Measurements from ENCODE around the gene DNAJC15.

DNAJC15 gene

GRCh38 chr13:43127103-43127798 lies 103.9 kb downstream of the DNAJC15 start:
- no peak for DNase-seq (ENCODE audit: low read depth in 2 of 2)

GRCh38 chr13:43127827-43128226 lies 104.4 kb downstream of the DNAJC15 start:
- DNase-seq (ENCODE audit: low read depth in 2 of 2) = no peak

GRCh38 chr13:43128504-43128961 lies 105.1 kb downstream of the DNAJC15 start:
- no peak for DNase-seq (ENCODE audit: low read depth in 2 of 2)

- DNase-seq (ENCODE audit: low read depth in 2 of 2) = no peak
Measured at GRCh38 chr13:43129066-43129465, 105.7 kb downstream of the DNAJC15 start.

- no peak for DNase-seq (ENCODE audit: low read depth in 2 of 2)
Measured at GRCh38 chr13:43129511-43130110, 106.2 kb downstream of the DNAJC15 start.

GRCh38 chr13:43132257-43132656 lies 108.9 kb downstream of the DNAJC15 start:
- no peak for DNase-seq (ENCODE audit: low read depth in 2 of 2)

DNA sequence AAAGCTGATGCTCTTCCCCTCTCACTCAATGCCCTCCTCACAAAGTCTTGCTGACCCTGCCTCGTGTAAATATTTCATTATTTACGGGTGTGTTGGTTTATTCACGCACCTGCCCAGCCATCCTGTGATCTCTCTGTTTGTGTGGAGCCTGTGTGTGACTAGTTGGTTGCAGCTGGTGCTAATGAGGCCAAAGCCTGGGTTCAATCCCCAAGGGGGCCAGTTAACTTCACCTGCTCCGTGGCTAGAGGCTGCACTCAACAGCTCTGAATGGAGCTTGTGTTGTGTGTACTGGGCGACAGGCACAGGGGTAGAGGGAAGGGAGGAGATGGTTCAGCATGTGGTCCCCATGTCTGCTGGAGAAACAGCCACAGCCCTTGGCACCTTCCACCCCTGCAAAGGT lies 109.5 kb downstream of the DNAJC15 start:
- DNase-seq (ENCODE audit: low read depth in 2 of 2) = no peak

GRCh38 chr13:43133792-43134191 lies 110.4 kb downstream of the DNAJC15 start:
- no peak for DNase-seq (ENCODE audit: low read depth in 2 of 2)

DNA sequence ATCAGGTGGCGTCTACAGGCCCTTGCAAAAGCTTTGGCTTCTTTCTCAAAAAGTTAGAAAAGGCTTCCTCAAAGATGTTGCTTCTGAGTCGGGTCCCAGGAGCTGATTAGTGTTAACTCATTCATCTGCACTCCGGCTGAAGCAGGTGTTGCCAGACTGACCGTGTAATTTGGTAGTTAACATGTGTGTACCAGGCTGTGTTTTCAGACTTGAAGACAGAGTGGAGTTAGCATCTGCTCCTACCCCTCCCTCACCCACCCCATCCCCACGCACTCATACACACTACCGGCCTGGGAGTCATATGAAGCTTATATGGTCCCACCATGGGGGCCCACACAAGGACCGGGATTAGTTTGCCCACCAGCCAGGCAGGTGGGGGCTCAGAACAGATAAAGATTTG lies 111.5 kb downstream of the DNAJC15 start:
- DNase-seq (ENCODE audit: low read depth in 2 of 2) = no peak

DNA sequence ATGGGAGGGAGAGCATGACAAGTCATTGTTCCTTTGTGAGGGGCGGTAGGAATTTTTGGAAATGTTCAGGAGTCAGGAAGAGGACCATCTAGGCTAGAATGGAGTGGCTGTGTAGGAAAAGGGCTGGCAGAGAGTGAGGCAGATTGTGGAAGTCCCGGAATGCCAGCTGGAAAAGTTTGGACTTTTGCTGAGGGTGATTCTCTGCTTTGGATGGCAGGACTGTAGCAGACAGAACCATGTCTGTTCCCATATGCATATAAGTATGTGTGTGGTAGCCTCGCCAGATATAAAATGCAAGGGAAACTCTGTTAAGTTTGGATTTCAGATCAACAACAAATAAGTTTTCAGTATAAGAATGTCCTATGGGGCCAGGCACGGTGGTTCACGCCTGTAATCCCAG lies 112.1 kb downstream of the DNAJC15 start:
- no peak for DNase-seq (ENCODE audit: low read depth in 2 of 2)

DNA sequence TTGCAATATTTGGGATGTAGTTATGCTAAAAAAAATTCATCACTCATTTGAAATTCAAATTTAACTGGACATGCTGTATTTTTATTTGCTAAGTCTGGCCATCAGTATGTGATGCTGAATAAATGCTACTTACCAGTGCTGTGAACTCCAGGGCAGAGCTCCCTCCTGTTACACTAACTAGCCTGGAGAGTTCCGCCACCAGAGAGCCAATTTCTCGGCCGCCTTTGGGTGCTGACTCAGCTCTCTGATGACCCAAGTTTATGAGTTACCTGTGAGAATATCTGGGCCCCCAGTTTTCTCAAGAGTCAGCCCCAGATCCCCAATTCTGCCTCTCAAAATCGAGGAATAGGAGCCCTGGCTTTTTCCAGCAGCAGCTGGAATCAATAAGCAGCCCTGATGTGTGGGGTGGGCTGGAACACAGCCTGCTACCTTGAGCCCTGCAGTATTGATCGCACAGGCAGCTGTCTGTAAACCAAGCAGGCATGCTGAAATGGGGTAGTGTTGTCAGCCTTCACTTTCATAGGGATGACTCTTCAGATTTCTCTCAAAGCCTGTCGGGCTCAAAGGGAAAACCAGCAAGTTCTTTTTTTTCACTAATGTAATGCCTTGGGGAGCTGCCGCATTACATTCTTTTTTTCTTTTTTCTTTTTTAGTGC lies 113.7 kb downstream of the DNAJC15 start:
- DNase-seq (ENCODE audit: low read depth in 2 of 2) = no peak

DNA sequence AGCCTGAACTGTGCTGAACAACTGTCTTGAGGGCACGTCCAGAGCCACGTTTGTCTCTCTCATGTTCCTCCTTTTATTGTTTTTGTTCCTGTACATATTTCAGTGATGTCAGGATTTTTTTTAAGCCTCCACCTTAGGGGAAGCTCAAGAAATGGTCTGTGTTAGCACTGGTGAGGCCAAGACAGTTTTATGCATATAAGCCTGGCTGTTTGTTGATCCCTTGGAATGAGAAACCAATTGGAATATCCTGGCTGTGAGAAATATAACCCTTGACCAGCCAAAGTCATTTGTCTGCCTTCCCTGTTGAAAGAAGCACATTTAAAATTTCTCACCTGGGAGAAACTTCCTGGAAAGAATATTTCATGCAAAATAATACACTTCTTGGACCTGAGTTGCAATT lies 115.8 kb downstream of the DNAJC15 start:
- DNase-seq (ENCODE audit: low read depth in 2 of 2) = no peak

- no peak for DNase-seq (ENCODE audit: low read depth in 2 of 2)
Measured at GRCh38 chr13:43139921-43140320, 116.5 kb downstream of the DNAJC15 start.

DNA sequence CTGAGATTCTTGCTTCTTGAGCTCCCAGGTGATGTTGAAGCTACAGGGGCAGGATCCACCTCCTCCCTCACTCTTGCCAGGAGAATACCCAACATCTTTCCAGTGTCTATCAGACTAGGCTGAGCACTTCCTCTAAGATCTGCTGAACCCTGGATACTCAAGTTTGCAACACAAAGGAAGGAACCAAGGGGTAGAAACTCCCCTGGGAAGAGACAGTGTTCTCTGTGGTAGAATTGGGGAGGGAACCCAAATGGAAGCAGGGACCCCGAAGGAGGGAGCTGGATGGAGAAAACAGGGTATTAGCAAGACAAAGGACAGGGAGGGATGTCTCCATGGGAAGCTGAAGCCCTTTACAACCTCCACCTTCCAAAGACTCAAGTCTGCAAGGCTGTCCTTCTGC lies 117.6 kb downstream of the DNAJC15 start:
- DNase-seq (ENCODE audit: low read depth in 2 of 2) = no peak

GRCh38 chr13:43141685-43142084 lies 118.3 kb downstream of the DNAJC15 start:
- no peak for DNase-seq (ENCODE audit: low read depth in 2 of 2)

GRCh38 chr13:43143591-43143990 lies 120.2 kb downstream of the DNAJC15 start:
- no peak for DNase-seq (ENCODE audit: low read depth in 2 of 2)

DNA sequence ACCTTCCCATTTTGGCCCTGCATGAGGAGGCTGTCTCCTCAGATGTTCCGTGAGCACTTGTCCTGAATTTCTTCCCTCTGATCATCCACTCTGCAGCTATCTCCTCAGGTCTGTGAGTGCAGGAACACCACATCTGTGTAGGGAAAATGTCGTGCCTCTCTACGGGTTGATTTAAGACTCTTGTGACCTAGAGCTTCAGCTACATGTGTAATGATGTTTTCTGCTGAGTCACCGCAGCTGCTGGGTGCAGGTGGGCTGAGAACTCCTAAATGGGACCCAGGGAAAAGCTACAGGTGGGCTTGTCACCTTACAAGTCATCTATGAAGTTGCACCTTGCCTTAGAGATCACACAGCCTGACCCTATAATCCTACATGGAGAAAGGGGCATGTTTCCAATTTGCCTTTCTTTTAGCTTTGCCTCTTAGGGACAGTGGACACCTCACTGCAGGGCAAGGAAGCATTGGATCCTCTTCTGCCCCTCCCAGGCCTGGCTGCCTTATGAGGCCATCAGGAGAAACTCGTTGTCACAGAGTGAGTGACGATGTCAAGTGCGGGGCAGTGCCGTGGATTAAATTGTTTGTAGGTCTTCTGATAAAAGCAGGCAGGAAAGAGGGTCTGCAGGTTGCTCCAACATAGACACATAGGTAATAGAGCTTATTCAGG lies 122.3 kb downstream of the DNAJC15 start:
- no peak for DNase-seq (ENCODE audit: low read depth in 2 of 2)

DNA sequence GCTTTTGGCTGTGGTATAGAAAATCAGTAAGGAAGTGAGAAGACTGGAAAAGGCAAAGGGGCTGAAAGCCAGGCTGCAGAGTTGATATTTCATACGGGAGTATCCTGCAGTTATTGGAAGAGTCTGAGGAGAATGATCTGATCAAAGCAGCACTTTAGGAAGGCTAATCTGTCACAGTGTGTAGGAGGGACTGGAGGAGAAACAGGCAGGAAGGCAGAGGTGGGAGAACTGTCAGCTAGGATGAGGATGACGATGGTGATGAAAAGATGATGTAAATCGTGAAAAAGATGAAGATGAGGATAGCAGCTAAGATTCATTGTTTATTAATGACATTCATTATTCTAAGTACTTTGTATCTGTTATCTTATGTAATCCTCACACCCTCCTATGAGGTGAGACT lies 123.0 kb downstream of the DNAJC15 start:
- no peak for DNase-seq (ENCODE audit: low read depth in 2 of 2)

GRCh38 chr13:43150369-43151207 lies 127.2 kb downstream of the DNAJC15 start:
- no peak for DNase-seq (ENCODE audit: low read depth in 2 of 2)

GRCh38 chr13:43153436-43154090 lies 130.2 kb downstream of the DNAJC15 start:
- DNase-seq (ENCODE audit: low read depth in 2 of 2) = no peak

DNA sequence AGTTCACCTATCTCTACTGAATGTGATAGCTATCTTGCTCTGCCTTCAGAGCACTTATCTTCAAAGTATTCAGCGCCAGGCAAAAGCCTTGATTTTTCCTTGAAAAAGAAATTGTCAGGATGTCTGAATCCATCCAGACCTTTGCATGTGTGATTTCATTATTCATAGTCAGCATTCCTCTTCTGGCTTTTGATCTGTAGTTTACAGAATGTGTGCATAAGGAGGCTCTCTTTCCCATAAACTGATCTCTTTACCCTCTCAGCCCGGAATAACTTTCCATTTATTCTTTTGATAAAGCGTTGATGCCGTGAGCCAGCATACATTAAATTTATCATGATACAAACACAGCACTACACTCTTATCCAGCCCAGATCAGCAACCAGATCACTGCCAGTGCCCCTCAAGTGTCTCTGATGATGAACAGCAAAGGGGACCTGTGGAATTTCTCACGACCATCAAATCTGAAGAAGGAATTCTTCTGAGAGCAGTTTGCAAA lies 130.8 kb downstream of the DNAJC15 start:
- DNase-seq (ENCODE audit: low read depth in 2 of 2) = no peak

Measured in stimulated activated CD4-positive, alpha-beta T cell treated with anti-CD3 and anti-CD28 coated beads, Interleukin-1b, Interleukin-23, amount 100 ng/mL, for 4 hours (primary cell).